Suprapubic skin (tissue), 4 donors: ENCODE data around the gene THEM5.

Source experiments
- CTCF ChIP-seq, 2 donors: fragments of 200-600 bp in 1 of 2; fragments of 450-650 bp in 1 of 2; sonication (generic) in 1 of 2; IDR thresholded peaks; one replicate each; pipeline ENCODE4 v1.5.1; 2016 to 2019; ENCODE audit warnings: antibody characterized with exemption in 2 of 2, mild to moderate bottlenecking in 1 of 2, moderate library complexity in 1 of 2
- POLR2A ChIP-seq, 2 donors: fragments of 450-650 bp; IDR thresholded peaks; one replicate each; pipeline ENCODE4 v1.6.1; 2017; ENCODE audit warnings: antibody characterized with exemption in 2 of 2, mild to moderate bottlenecking in 2 of 2, moderate library complexity in 2 of 2
- POLR2AphosphoS5 ChIP-seq, 3 donors: sonication (generic); formaldehyde crosslinking; IDR thresholded peaks; one replicate each; pipeline ENCODE4 v1.6.1; 2017; ENCODE audit warnings: antibody characterized with exemption in 3 of 3

DNA sequence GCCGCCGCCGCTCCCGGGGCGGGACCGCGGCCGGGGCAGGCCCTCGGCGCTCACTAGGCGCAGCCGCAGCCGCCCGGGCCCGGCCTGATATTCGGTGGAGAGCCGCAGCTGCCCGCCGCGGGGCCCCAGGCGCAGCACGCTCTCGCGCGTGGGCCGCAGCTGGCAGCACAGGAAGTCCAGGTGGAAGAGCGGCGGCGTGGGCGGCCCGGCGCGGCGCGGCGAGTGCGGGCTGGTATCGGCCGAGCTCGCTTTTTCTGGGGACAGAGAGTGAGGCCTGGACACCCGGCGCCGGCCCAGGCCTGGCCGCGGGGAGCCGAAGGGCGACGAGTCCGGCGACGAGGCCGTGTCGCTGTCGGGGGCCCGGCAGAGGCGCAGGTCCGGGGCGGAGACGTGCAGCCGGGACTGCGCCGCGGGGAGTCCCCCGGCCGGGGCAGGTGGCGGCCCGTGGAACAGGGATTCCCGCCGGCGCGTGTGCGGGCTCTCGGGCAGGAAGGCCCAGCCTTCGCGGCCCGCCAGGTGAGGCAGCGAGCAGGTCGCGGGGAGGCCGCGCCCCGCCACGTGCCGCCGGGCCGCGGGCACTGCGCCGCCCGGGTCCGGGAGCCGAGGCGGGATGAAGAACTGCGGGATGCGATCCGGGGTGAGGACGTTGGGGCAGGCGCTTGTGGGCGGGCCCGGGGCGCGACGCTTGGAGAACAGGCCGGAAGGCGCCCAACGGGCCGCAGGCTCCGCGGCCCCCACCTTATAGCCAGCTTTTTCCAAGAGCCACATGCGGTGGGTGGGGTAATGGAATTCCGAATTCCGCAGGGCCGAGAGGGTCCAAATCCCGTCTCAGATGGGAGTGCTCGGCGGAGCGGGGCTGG is 15.1 kb downstream of the THEM5 start:
- TF ChIP-seq CTCF (IDR thresholded peaks at IDR 0.05) (no peak), POLR2A (IDR thresholded peaks at IDR 0.05) (no peak), POLR2AphosphoS5 (IDR thresholded peaks at IDR 0.05) (no peak)
